ENCODE data around the gene FNIP2.
A peak's percentile ranks its signal among the peaks of the same experiment; 100 is the strongest.
"Not testable (repeated sequence)": the region's sequence is repeated elsewhere in the genome, so short reads cannot be mapped to it uniquely, and the experiment has no call there.

FNIP2 gene

DNA sequence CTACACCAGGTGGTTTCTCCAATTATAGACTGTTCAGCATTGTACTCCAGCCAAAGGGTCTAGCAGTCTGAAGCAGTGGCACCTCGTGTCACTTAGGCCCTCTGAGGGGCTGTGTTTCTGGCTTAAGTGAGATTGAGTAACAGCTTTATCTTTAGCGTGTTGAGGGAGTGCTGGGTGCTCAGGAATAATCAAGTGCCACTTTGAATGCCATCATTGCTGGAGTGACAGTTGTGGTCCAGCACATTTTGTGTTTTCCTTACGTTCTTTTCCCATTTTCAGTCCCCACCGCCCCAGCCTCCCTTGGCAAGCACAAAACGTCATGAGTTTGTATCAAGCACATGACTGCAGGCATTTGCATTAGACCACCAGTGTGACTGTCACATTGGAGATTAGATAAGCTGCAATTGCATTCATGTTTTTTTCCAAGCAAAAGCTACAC is 58.7 kb downstream of the FNIP2 start:
- Histone ChIP-seq H3K36me3 (ENCODE audit: control insufficient read depth in 2 of 2, insufficient read depth in 1 of 2, low read length in 2 of 2) (peaks cover 0 to 8% of the 10 kb centered on the region in 2 experiments; a peak in 1 of 3 replicates), H3K27ac (ENCODE audit: extremely low read depth, low read depth, low read length) (no peak overlapping the region), H3K9me3 (ENCODE audit: control insufficient read depth, insufficient read depth, low read depth, low read length) (no peaks in the 10 kb centered on the region), H3K4me3 (ENCODE audit: low read depth, low read length) (no peak overlapping the region), H3K4me1 (ENCODE audit: control insufficient read depth, insufficient read depth, low read length) (peaks cover 27% of the 10 kb centered on the region)
- POLR2A ChIA-PET = no interaction called here
- CTCF ChIA-PET = no interaction called here
- TF ChIP-seq ZNF664 (tag by site-specific recombination; IDR thresholded peaks at IDR 0.05) (0 out of 2 replicates have a peak, but pooled peaks have one; percentile 13), TRIM28 (IDR thresholded peaks at IDR 0.05; ENCODE audit: borderline replicate concordance, low read length) (peak; percentile 74), PRDM4 (tag by site-specific recombination; IDR thresholded peaks at IDR 0.05) (no peak), ZBTB8A (tag by site-specific recombination; IDR thresholded peaks at IDR 0.05) (peak; percentile 33; the same call in 1 of the 2 replicates), ZNF776 (tag by site-specific recombination; IDR thresholded peaks at IDR 0.05; ENCODE audit: borderline replicate concordance) (no peak), ZBTB49 (tag by site-specific recombination; IDR thresholded peaks at IDR 0.05; ENCODE audit: low read depth) (no peak)
- TF ChIP-seq, protein P1, sequence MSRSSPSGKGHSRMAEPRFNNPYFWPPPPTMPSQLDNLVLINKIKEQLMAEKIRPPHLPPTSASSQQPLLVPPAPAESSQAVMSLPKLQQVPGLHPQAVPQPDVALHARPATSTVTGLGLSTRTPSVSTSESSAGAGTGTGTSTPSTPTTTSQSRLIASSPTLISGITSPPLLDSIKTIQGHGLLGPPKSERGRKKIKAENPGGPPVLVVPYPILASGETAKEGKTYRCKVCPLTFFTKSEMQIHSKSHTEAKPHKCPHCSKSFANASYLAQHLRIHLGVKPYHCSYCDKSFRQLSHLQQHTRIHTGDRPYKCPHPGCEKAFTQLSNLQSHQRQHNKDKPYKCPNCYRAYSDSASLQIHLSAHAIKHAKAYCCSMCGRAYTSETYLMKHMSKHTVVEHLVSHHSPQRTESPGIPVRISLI (tag by site-specific recombination; IDR thresholded peaks at IDR 0.05) = no peak

- peaks cover 27% of the 10 kb centered on the region for H3K4me1 ChIP-seq (ENCODE audit: control insufficient read depth, insufficient read depth, low read length)
- H3K9me3 ChIP-seq (ENCODE audit: control insufficient read depth, insufficient read depth, low read depth, low read length); POLR2A ChIA-PET; H3K36me3 ChIP-seq (ENCODE audit: control insufficient read depth in 2 of 2, insufficient read depth in 1 of 2, low read length in 2 of 2); H3K4me3 ChIP-seq (ENCODE audit: low read depth, low read length); H3K27ac ChIP-seq (ENCODE audit: extremely low read depth, low read depth, low read length); CTCF ChIA-PET: not testable (repeated sequence)
Observed at GRCh38 chr4:158828151-158828550, 59.3 kb downstream of the FNIP2 start.

GRCh38 chr4:158829254-158829653 is 60.4 kb downstream of the FNIP2 start:
- H3K4me1 ChIP-seq (ENCODE audit: control insufficient read depth, insufficient read depth, low read length) = peaks cover 32% of the 10 kb centered on the region
- POLR2A ChIA-PET = no interaction called here
- no peak overlapping the region for H3K4me3 ChIP-seq (ENCODE audit: low read depth, low read length)
- no peak overlapping the region for H3K27ac ChIP-seq (ENCODE audit: extremely low read depth, low read depth, low read length)
- CTCF ChIA-PET = no interaction called here
- H3K9me3 ChIP-seq (ENCODE audit: control insufficient read depth, insufficient read depth, low read depth, low read length) = no peaks in the 10 kb centered on the region
- TF ChIP-seq ZNF335 (tag by site-specific recombination; conservative IDR thresholded peaks at IDR 0.05) = no peak
- no peak for TF ChIP-seq ZIC2 (tag by site-specific recombination; IDR thresholded peaks at IDR 0.05)
- TF ChIP-seq BCL11A (tag by site-specific recombination; IDR thresholded peaks at IDR 0.05; ENCODE audit: low read depth) = no peak
- no peak for TF ChIP-seq ZNF658 (tag by site-specific recombination; IDR thresholded peaks at IDR 0.05)
- TF ChIP-seq ZNF221 (tag by site-specific recombination; IDR thresholded peaks at IDR 0.05; ENCODE audit: borderline replicate concordance) = no peak
- no peak for TF ChIP-seq RBAK (tag by site-specific recombination; IDR thresholded peaks at IDR 0.05)
- TF ChIP-seq ZNF560 (tag by site-specific recombination; IDR thresholded peaks at IDR 0.05; ENCODE audit: borderline replicate concordance) = no peak
- TF ChIP-seq KLF10 (tag by site-specific recombination; IDR thresholded peaks at IDR 0.05) = no peak
- TF ChIP-seq FEZF1 (tag by site-specific recombination; IDR thresholded peaks at IDR 0.05) = no peak
- TF ChIP-seq ZBTB7A (tag by site-specific recombination; IDR thresholded peaks at IDR 0.05; ENCODE audit: low read depth) = no peak
- peaks cover 0 to 8% of the 10 kb centered on the region in 2 experiments; a peak in 1 of 3 replicates for H3K36me3 ChIP-seq (ENCODE audit: control insufficient read depth in 2 of 2, insufficient read depth in 1 of 2, low read length in 2 of 2)
